Fibroblast of the aortic adventitia (primary cell): ENCODE measurements around the gene SERPINC1. TPM values are rescaled to one million over a fixed set of nuclear protein-coding genes. Genes with fewer than 3 reads are reported as not detected.
"Not testable (repeated sequence)": the region's sequence is repeated elsewhere in the genome, so short reads cannot be mapped to it uniquely, and the experiment has no call there.

Experiments used
- DNase-seq: peaks from one replicate; pipeline ENCODE4 v3.0.0-alpha.2; 2010; ENCODE audit warnings: low read depth
- H3K4me3 ChIP-seq: 2 replicates; pipeline ENCODE4 v1.5.1; 2011; ENCODE audit warnings: low read depth, mild to moderate bottlenecking, control low read depth, low read length, moderate library complexity
- total RNA-seq: library from RNA; depleted of rRNA; stranded (reverse); fragments of >200 nt; gene quantifications from 2 replicates; pipeline ENCODE4 v1.2.3, GENCODE V29; 2012; ENCODE audit warnings: low replicate concordance
- TF ChIP-seq, protein P1 (sequence below): IDR thresholded peaks from 2 replicates; pipeline ENCODE4 v1.5.1; 2011; ENCODE audit warnings: mild to moderate bottlenecking, low read length, control low read depth, inconsistent platforms; ENCODE audit not compliant: insufficient read depth

SERPINC1 gene
- total RNA-seq, 1 donor = not detected

DNA sequence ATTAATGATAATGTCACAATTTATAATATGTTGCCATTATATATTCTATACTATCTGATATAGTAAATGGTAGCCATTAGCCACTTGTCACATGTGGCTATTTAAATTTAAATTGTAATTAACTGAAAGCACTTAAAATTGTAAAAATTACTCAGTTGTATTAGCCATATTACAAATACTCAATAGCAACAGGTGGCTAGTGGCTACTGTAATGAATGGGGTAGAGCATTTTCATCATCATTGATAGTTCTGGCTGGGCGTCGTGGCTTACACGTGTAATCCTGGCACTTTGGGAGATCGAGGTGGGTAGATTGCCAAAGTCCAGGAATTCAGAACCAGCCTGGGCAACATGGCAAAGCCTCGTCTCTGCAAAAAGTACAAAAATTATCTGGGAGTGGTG is 32.4 kb downstream of the SERPINC1 start:
- TF ChIP-seq, protein P1, sequence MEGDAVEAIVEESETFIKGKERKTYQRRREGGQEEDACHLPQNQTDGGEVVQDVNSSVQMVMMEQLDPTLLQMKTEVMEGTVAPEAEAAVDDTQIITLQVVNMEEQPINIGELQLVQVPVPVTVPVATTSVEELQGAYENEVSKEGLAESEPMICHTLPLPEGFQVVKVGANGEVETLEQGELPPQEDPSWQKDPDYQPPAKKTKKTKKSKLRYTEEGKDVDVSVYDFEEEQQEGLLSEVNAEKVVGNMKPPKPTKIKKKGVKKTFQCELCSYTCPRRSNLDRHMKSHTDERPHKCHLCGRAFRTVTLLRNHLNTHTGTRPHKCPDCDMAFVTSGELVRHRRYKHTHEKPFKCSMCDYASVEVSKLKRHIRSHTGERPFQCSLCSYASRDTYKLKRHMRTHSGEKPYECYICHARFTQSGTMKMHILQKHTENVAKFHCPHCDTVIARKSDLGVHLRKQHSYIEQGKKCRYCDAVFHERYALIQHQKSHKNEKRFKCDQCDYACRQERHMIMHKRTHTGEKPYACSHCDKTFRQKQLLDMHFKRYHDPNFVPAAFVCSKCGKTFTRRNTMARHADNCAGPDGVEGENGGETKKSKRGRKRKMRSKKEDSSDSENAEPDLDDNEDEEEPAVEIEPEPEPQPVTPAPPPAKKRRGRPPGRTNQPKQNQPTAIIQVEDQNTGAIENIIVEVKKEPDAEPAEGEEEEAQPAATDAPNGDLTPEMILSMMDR = no peak
- no peak for DNase-seq
- H3K4me3 ChIP-seq = no peak overlapping the region

GRCh38 chr1:173881117-173881516 is 36.0 kb downstream of the SERPINC1 start:
- not testable (repeated sequence) for DNase-seq, H3K4me3 ChIP-seq

DNA sequence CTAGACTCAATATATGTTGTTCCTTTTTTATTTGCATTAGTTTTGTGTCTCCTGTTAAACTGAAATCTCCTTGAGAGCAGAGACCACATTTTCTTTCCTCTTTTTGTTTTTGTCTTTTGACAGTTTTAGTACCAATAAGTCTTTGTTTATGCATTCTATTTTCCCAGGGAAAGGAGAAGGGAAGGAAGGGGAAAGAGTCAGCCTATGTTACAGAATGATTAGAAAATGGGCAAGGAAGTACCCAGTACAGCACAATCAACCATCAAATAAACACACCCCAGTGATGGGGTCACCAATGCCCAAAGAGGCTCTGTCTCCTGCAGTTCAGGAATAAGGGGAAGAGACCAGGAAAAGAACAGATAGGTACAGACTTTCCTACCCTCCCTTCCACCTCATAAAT is 38.9 kb downstream of the SERPINC1 start:
- TF ChIP-seq, protein P1 = no peak
- no peak overlapping the region for H3K4me3 ChIP-seq
- DNase-seq = no peak

- TF ChIP-seq, protein P1 = no peak
- H3K4me3 ChIP-seq = no peak overlapping the region
- DNase-seq = no peak
Observed at GRCh38 chr1:173876732-173877131, 40.4 kb downstream of the SERPINC1 start.

DNA sequence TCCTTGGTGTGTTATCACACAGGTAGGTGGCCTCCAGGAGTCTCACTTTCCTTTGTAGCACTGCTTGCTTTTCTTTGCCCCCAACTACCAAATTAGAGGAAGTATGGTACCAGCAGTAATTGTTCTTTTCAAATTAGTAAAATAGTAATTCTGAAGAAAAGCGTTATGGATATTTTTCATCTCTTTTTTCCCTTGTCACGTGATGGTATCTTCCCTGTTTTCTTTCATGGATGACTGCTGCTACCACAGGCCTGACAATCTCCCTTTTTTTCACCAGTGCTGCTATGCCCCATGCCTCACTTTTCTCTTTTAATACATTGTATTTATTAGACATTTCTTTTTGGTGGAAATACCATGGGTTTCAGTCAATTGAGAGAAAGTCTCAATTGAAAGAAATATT is 45.6 kb downstream of the SERPINC1 start:
- TF ChIP-seq, protein P1 = no peak

DNA sequence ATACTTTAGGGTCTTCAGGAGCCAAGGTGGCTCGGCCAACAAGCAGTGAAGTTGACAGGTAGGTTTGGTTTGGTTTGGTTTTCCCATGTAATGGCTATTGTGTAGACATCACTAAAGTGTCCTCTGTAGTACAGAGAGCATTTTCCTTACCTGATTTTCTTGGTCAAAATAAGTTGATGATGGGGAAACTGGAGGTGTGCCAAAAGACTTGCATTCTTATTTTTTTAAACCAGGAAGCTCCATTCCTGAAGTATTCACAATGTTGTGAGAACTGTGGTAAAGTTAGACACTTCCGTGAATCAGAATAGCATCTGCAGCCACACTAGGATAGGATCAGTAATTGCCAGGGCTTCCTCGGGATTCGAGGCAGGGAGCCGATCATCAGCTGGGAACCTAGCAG is 46.0 kb downstream of the SERPINC1 start:
- DNase-seq = no peak
- H3K4me3 ChIP-seq = no peak overlapping the region
- TF ChIP-seq, protein P1 = no peak

More for the DNA sequence above, 45.6 kb downstream of the SERPINC1 start:
- DNase-seq = no peak
- no peak overlapping the region for H3K4me3 ChIP-seq

DNA sequence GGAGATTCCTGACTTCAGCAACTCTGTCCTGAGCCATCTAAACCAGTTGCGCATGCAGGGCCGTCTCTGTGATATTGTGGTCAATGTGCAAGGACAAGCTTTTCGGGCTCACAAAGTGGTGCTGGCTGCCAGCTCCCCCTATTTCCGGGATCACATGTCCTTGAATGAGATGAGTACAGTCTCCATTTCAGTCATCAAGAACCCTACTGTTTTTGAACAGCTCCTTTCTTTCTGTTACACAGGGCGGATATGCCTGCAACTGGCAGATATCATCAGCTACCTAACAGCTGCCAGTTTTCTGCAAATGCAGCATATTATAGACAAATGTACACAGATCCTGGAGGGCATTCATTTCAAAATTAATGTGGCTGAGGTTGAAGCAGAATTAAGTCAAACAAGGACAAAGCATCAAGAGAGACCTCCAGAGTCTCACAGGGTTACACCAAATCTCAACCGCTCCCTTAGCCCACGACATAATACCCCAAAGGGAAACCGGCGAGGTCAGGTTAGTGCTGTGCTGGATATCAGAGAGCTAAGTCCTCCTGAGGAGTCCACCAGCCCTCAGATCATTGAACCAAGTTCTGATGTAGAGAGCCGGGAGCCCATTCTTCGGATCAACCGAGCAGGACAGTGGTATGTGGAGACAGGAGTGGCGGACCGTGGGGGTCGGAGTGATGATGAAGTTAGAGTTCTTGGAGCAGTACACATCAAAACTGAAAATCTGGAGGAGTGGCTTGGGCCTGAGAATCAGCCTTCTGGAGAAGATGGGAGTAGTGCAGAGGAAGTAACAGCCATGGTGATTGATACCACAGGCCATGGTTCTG is 46.7 kb downstream of the SERPINC1 start:
- DNase-seq = no peak
- TF ChIP-seq, protein P1 = no peak
- H3K4me3 ChIP-seq = no peak overlapping the region
